Naive thymus-derived CD4-positive, alpha-beta T cell (primary cell): ENCODE data around the gene DBNDD1. TPM values are rescaled to one million over a fixed set of nuclear protein-coding genes. Genes with fewer than 3 reads are reported as not detected.

Experiments
- ATAC-seq: fragments of 150-1000 bp; cut with Tn5 transposase; 2 replicates; pipeline ENCODE4 v1.10.0; 2021; ENCODE audit warnings: mild to moderate bottlenecking, moderate library complexity
- CTCF ChIA-PET: fragments of 350-600 bp; sonication (Branson Sonifier 250); formaldehyde crosslinking; loops from one replicate; lab custom pipeline; 2021; ENCODE audit warnings: antibody characterized with exemption; lab: Charles Lee
- POLR2A ChIA-PET: fragments of 350-600 bp; sonication (Branson Sonifier 250); formaldehyde crosslinking; loops from one replicate; lab custom pipeline; 2021; ENCODE audit warnings: antibody characterized with exemption, inconsistent platforms; lab: Charles Lee
- DNase-seq, 9 donors: peaks; one replicate each; pipeline versions ENCODE4 v3.0.0 to v3.0.0-alpha.2; 2020 to 2022; ENCODE audit warnings: mixed read lengths in 1 of 9
- H3K27ac ChIP-seq: one replicate; pipeline ENCODE4 v1.7.0; 2013; ENCODE audit warnings: mild to moderate bottlenecking, low read depth, low read length, moderate library complexity
- H3K27me3 ChIP-seq, 2 donors: one replicate each; pipeline ENCODE4 v1.7.0; 2013; ENCODE audit warnings: low read length in 2 of 2, mild to moderate bottlenecking in 2 of 2, moderate library complexity in 2 of 2; ENCODE audit not compliant: control insufficient read depth in 2 of 2, insufficient read depth in 2 of 2
- H3K36me3 ChIP-seq, 3 experiments: 1 replicate in 2 of 3; 2 replicates in 1 of 3; pipeline ENCODE4 v1.7.0; 2013; ENCODE audit warnings: low read length in 3 of 3, mild to moderate bottlenecking in 3 of 3, moderate library complexity in 1 of 3; ENCODE audit not compliant: insufficient read depth in 3 of 3, control insufficient read depth in 2 of 3
- H3K4me1 ChIP-seq, 2 donors: one replicate each; pipeline ENCODE4 v1.7.0; 2013; ENCODE audit warnings: low read length in 2 of 2, mild to moderate bottlenecking in 2 of 2, moderate library complexity in 1 of 2; ENCODE audit not compliant: control insufficient read depth in 2 of 2, insufficient read depth in 2 of 2
- H3K4me3 ChIP-seq: 2 replicates; pipeline ENCODE4 v1.7.0; 2013; ENCODE audit warnings: mild to moderate bottlenecking, low read length
- H3K9me3 ChIP-seq, 3 experiments: 1 replicate in 2 of 3; 2 replicates in 1 of 3; pipeline ENCODE4 v1.7.0; 2013; ENCODE audit warnings: low read length in 3 of 3; ENCODE audit not compliant: control insufficient read depth in 2 of 3
- H3K27ac Mint-ChIP-seq, 9 donors: one replicate each; pipeline ENCODE4 v1.8.0; 2020 to 2022; ENCODE audit warnings: mixed read lengths in 9 of 9, mild to moderate bottlenecking in 8 of 9, moderate library complexity in 5 of 9, inconsistent platforms in 2 of 9
- H3K27me3 Mint-ChIP-seq, 5 donors: one replicate each; pipeline ENCODE4 v1.8.0; 2021 to 2022; ENCODE audit warnings: mixed read lengths in 5 of 5, mild to moderate bottlenecking in 1 of 5
- H3K36me3 Mint-ChIP-seq, 5 donors: one replicate each; pipeline ENCODE4 v1.8.0; 2020 to 2022; ENCODE audit warnings: mixed read lengths in 5 of 5, mild to moderate bottlenecking in 3 of 5, inconsistent platforms in 1 of 5
- H3K4me1 Mint-ChIP-seq, 7 donors: one replicate each; pipeline ENCODE4 v1.8.0; 2020 to 2022; ENCODE audit warnings: mixed read lengths in 7 of 7, mild to moderate bottlenecking in 3 of 7, inconsistent platforms in 1 of 7
- H3K4me3 Mint-ChIP-seq, 10 donors: one replicate each; pipeline ENCODE4 v1.8.0; 2020 to 2022; ENCODE audit warnings: mild to moderate bottlenecking in 10 of 10, mixed read lengths in 10 of 10, moderate library complexity in 6 of 10, inconsistent platforms in 2 of 10
- H3K9me3 Mint-ChIP-seq, 11 donors: one replicate each; pipeline ENCODE4 v1.8.0; 2020 to 2022; ENCODE audit warnings: mixed read lengths in 11 of 11, mild to moderate bottlenecking in 4 of 11, inconsistent platforms in 1 of 11, moderate library complexity in 1 of 11
- intact Hi-C, 2 donors: fragments of 100-400 bp; cut with micrococcal nuclease; formaldehyde crosslinking; loops; one replicate each; pipeline ENCODE4 v1.15.1; 2023
- polyA plus RNA-seq, 2 donors: library from polyadenylated mRNA; unstranded; fragments of 300-500 nt; fragmentation: Illumina TruSeq; gene quantifications; one replicate each; pipeline ENCODE4 v1.2.3, GENCODE V29; 2021
- total RNA-seq, 6 experiments: library from RNA in 5 of 6; stranded (reverse) in 5 of 6; gene quantifications; 1 replicate in 5 of 6; 2 replicates in 1 of 6; pipeline ENCODE4 v1.2.3 and lab custom pipeline; 2021 to 2026

DBNDD1 gene
- total and polyA plus RNA-seq, 7 experiments from 2014 or later: 0.12 to 20.8 (median 3.1) TPM

GRCh38 chr16:90016339-90016950 is 2.8 kb downstream of the DBNDD1 start:
- Histone ChIP-seq H3K27ac (no peak overlapping the region), H3K4me3 (no peak overlapping the region), H3K27me3 (no peaks in the 10 kb centered on the region), H3K36me3 (no peaks in the 10 kb centered on the region), H3K4me1 (peaks cover 4 to 23% of the 10 kb centered on the region in 2 donors), H3K9me3 (no peaks in the 10 kb centered on the region)
- no peaks in the 10 kb centered on the region for H3K36me3 Mint-ChIP-seq
- peaks cover 0 to 31% (median 0%) of the 10 kb centered on the region in 5 donors for H3K27me3 Mint-ChIP-seq
- ChIA-PET CTCF (no interaction called here), POLR2A (no interaction called here)
- H3K4me3 Mint-ChIP-seq: no peak overlapping the region
- DNase-seq: no peak
- H3K27ac Mint-ChIP-seq: no peak overlapping the region
- H3K9me3 Mint-ChIP-seq: no peaks in the 10 kb centered on the region
- H3K4me1 Mint-ChIP-seq: peaks cover 5 to 15% (median 9%) of the 10 kb centered on the region in 7 donors
- intact Hi-C loops: loop anchor here (5.0 to 10.0 kb wide), 2 partner anchors 44 to 92 kb away; partner anchors contain the start of gene TUBB3 (in 1 of the 2)
- ATAC-seq: no peak

- intact Hi-C loops: loop anchor here (5.0 to 10.0 kb wide), 2 partner anchors 43 to 91 kb away; partner anchors contain the start of gene TUBB3 (in 1 of the 2)
- Histone ChIP-seq H3K9me3 (no peaks in the 10 kb centered on the region), H3K27ac (no peak overlapping the region), H3K36me3 (no peaks in the 10 kb centered on the region), H3K4me1 (peaks cover 4 to 17% of the 10 kb centered on the region in 2 donors), H3K4me3 (no peak overlapping the region), H3K27me3 (no peaks in the 10 kb centered on the region)
- DNase-seq (no peak), ATAC-seq (no peak)
- H3K27me3 Mint-ChIP-seq: peaks cover 0 to 31% (median 0%) of the 10 kb centered on the region in 5 donors
- H3K9me3 Mint-ChIP-seq: no peaks in the 10 kb centered on the region
- H3K4me1 Mint-ChIP-seq: peaks cover 5 to 15% (median 7%) of the 10 kb centered on the region in 7 donors
- no peak overlapping the region for H3K27ac Mint-ChIP-seq
- POLR2A ChIA-PET: no interaction called here
- H3K4me3 Mint-ChIP-seq: no peak overlapping the region
- CTCF ChIA-PET: no interaction called here
- H3K36me3 Mint-ChIP-seq: no peaks in the 10 kb centered on the region
Measured at GRCh38 chr16:90015586-90016338, 3.5 kb downstream of the DBNDD1 start.

GRCh38 chr16:90012991-90013745 is 6.1 kb downstream of the DBNDD1 start:
- peaks cover 0 to 24% (median 0%) of the 10 kb centered on the region in 5 donors for H3K27me3 Mint-ChIP-seq
- H3K36me3 ChIP-seq: no peaks in the 10 kb centered on the region
- no peaks in the 10 kb centered on the region for H3K9me3 ChIP-seq
- H3K9me3 Mint-ChIP-seq: no peaks in the 10 kb centered on the region
- ATAC-seq (no peak), DNase-seq (peak in 1 of 9 donors; percentile 27)
- H3K36me3 Mint-ChIP-seq: no peaks in the 10 kb centered on the region
- no peak overlapping the region for H3K27ac ChIP-seq
- H3K4me1 Mint-ChIP-seq: peaks cover 13 to 25% (median 15%) of the 10 kb centered on the region in 7 donors
- POLR2A ChIA-PET: interaction anchor here (0.7 kb wide), 1 partner anchor 17 kb away, joined by 3 read pairs; no protein-coding TSS in a partner anchor
- H3K4me3 Mint-ChIP-seq: peak overlapping the region in 1 of 10 donors; percentile 63
- intact Hi-C loops: loop anchor here in 1 of 2 donors (10.0 kb wide), 1 partner anchor 88 kb away; the partner anchor contains the start of gene TUBB3
- H3K4me3 ChIP-seq: no peak overlapping the region
- no peaks in the 10 kb centered on the region for H3K27me3 ChIP-seq
- peak overlapping the region in 1 of 9 donors; percentile 84 for H3K27ac Mint-ChIP-seq
- H3K4me1 ChIP-seq: peaks cover 14 to 15% of the 10 kb centered on the region in 2 donors
- CTCF ChIA-PET: interaction anchor here (1.1 kb wide), 1 partner anchor 313 kb away, joined by 3 read pairs; no protein-coding TSS in a partner anchor

GRCh38 chr16:90011908-90012501 is 7.3 kb downstream of the DBNDD1 start:
- intact Hi-C loops: loop anchor here in 1 of 2 donors (10.0 kb wide), 1 partner anchor 87 kb away; the partner anchor contains the start of gene TUBB3
- CTCF ChIA-PET: no interaction called here
- Mint-ChIP-seq H3K4me3 (no peak overlapping the region), H3K9me3 (no peaks in the 10 kb centered on the region), H3K27ac (peak overlapping the region in 1 of 9 donors; percentile 66), H3K36me3 (no peaks in the 10 kb centered on the region), H3K4me1 (peaks cover 13 to 31% (median 17%) of the 10 kb centered on the region in 7 donors), H3K27me3 (peaks cover 0 to 14% (median 0%) of the 10 kb centered on the region in 5 donors)
- POLR2A ChIA-PET: no interaction called here
- Histone ChIP-seq H3K4me1 (peaks cover 13 to 14% of the 10 kb centered on the region in 2 donors), H3K36me3 (no peaks in the 10 kb centered on the region), H3K27ac (no peak overlapping the region), H3K9me3 (no peaks in the 10 kb centered on the region), H3K27me3 (no peaks in the 10 kb centered on the region), H3K4me3 (no peak overlapping the region)
- DNase-seq (no peak), ATAC-seq (no peak)

- DNase-seq: no peak
- no peak overlapping the region for H3K27ac ChIP-seq
- intact Hi-C loops: loop anchor here in 1 of 2 donors (10.0 kb wide), 1 partner anchor 87 kb away; the partner anchor contains the start of gene TUBB3
- ATAC-seq: no peak
- ChIA-PET POLR2A (no interaction called here), CTCF (no interaction called here)
- no peaks in the 10 kb centered on the region for H3K9me3 ChIP-seq
- Mint-ChIP-seq H3K4me3 (no peak overlapping the region), H3K4me1 (peaks cover 13 to 31% (median 17%) of the 10 kb centered on the region in 7 donors), H3K27me3 (peaks cover 0 to 13% (median 0%) of the 10 kb centered on the region in 5 donors), H3K9me3 (no peaks in the 10 kb centered on the region), H3K36me3 (no peaks in the 10 kb centered on the region), H3K27ac (no peak overlapping the region)
- H3K4me3 ChIP-seq: no peak overlapping the region
- H3K27me3 ChIP-seq: no peaks in the 10 kb centered on the region
- peaks cover 13 to 14% of the 10 kb centered on the region in 2 donors for H3K4me1 ChIP-seq
- no peaks in the 10 kb centered on the region for H3K36me3 ChIP-seq
Measured at GRCh38 chr16:90011508-90011819, 7.8 kb downstream of the DBNDD1 start.
